Measurements from ENCODE around the gene SRP19.
"Not testable (repeated sequence)": the region's sequence is repeated elsewhere in the genome, so short reads cannot be mapped to it uniquely, and the experiment has no call there.

Gene SRP19

GRCh38 chr5:112876362-112876761 lies 15.3 kb downstream of the SRP19 start:
- no peak overlapping the region for H3K4me3 ChIP-seq (ENCODE audit: low read length)
- no peak overlapping the region for H3K9ac ChIP-seq (ENCODE audit: low read length)
- peaks cover 10% of the 10 kb centered on the region for H3K4me1 ChIP-seq (ENCODE audit: control insufficient read depth, insufficient read depth, low read length)
- no peaks in the 10 kb centered on the region for H3K9me3 ChIP-seq (ENCODE audit: control insufficient read depth, low read length)
- no peaks in the 10 kb centered on the region for H3K27me3 ChIP-seq (ENCODE audit: control insufficient read depth, insufficient read depth, low read length)
- no peaks in the 10 kb centered on the region for H3K36me3 ChIP-seq (ENCODE audit: control insufficient read depth, insufficient read depth, low read length)

- Histone ChIP-seq H3K4me1 (ENCODE audit: control insufficient read depth, insufficient read depth, low read length) (peaks cover 10% of the 10 kb centered on the region), H3K4me3 (ENCODE audit: low read length) (no peak overlapping the region), H3K27me3 (ENCODE audit: control insufficient read depth, insufficient read depth, low read length) (no peaks in the 10 kb centered on the region), H3K9ac (ENCODE audit: low read length) (no peak overlapping the region), H3K36me3 (ENCODE audit: control insufficient read depth, insufficient read depth, low read length) (no peaks in the 10 kb centered on the region), H3K9me3 (ENCODE audit: control insufficient read depth, low read length) (no peaks in the 10 kb centered on the region)
These were observed 17.0 kb downstream of the SRP19 start for GRCh38 chr5:112878101-112878500.

- Histone ChIP-seq H3K4me1 (ENCODE audit: control insufficient read depth, insufficient read depth, low read length) (peaks cover 10% of the 10 kb centered on the region), H3K9ac (ENCODE audit: low read length) (no peak overlapping the region), H3K36me3 (ENCODE audit: control insufficient read depth, insufficient read depth, low read length) (no peaks in the 10 kb centered on the region), H3K4me3 (ENCODE audit: low read length) (no peak overlapping the region), H3K27me3 (ENCODE audit: control insufficient read depth, insufficient read depth, low read length) (no peaks in the 10 kb centered on the region), H3K9me3 (ENCODE audit: control insufficient read depth, low read length) (no peaks in the 10 kb centered on the region)
These were observed 17.7 kb downstream of the SRP19 start for GRCh38 chr5:112878760-112879159.

- Histone ChIP-seq H3K9me3 (ENCODE audit: control insufficient read depth, low read length) (no peaks in the 10 kb centered on the region), H3K4me3 (ENCODE audit: low read length) (no peak overlapping the region), H3K4me1 (ENCODE audit: control insufficient read depth, insufficient read depth, low read length) (peaks cover 14% of the 10 kb centered on the region), H3K27me3 (ENCODE audit: control insufficient read depth, insufficient read depth, low read length) (no peaks in the 10 kb centered on the region), H3K36me3 (ENCODE audit: control insufficient read depth, insufficient read depth, low read length) (no peaks in the 10 kb centered on the region), H3K9ac (ENCODE audit: low read length) (no peak overlapping the region)
These were observed 19.3 kb downstream of the SRP19 start for GRCh38 chr5:112880219-112880964.

- Histone ChIP-seq H3K27me3 (ENCODE audit: control insufficient read depth, insufficient read depth, low read length) (no peaks in the 10 kb centered on the region), H3K36me3 (ENCODE audit: control insufficient read depth, insufficient read depth, low read length) (no peaks in the 10 kb centered on the region), H3K9me3 (ENCODE audit: control insufficient read depth, low read length) (no peaks in the 10 kb centered on the region), H3K9ac (ENCODE audit: low read length) (no peak overlapping the region), H3K4me1 (ENCODE audit: control insufficient read depth, insufficient read depth, low read length) (peaks cover 13% of the 10 kb centered on the region), H3K4me3 (ENCODE audit: low read length) (no peak overlapping the region)
These were observed 22.1 kb downstream of the SRP19 start for GRCh38 chr5:112883192-112883591.

- H3K9ac ChIP-seq (ENCODE audit: low read length), result no peak overlapping the region
- peaks cover 5% of the 10 kb centered on the region for H3K36me3 ChIP-seq (ENCODE audit: control insufficient read depth, insufficient read depth, low read length)
- no peaks in the 10 kb centered on the region for H3K9me3 ChIP-seq (ENCODE audit: control insufficient read depth, low read length)
These were observed 23.9 kb downstream of the SRP19 start for GRCh38 chr5:112885001-112885400.

GRCh38 chr5:112886975-112887374 lies 25.9 kb downstream of the SRP19 start:
- no peaks in the 10 kb centered on the region for H3K27me3 ChIP-seq (ENCODE audit: control insufficient read depth, insufficient read depth, low read length)
- H3K9me3 ChIP-seq (ENCODE audit: control insufficient read depth, low read length), result no peaks in the 10 kb centered on the region
- no peak overlapping the region for H3K9ac ChIP-seq (ENCODE audit: low read length)
- no peak overlapping the region for H3K4me3 ChIP-seq (ENCODE audit: low read length)
- H3K4me1 ChIP-seq (ENCODE audit: control insufficient read depth, insufficient read depth, low read length), result peaks cover 4% of the 10 kb centered on the region
- H3K36me3 ChIP-seq (ENCODE audit: control insufficient read depth, insufficient read depth, low read length), result peaks cover 5% of the 10 kb centered on the region

More at GRCh38 chr5:112885001-112885400, 23.9 kb downstream of the SRP19 start:
- peaks cover 4% of the 10 kb centered on the region for H3K4me1 ChIP-seq (ENCODE audit: control insufficient read depth, insufficient read depth, low read length)
- H3K4me3 ChIP-seq (ENCODE audit: low read length), result no peak overlapping the region
- no peaks in the 10 kb centered on the region for H3K27me3 ChIP-seq (ENCODE audit: control insufficient read depth, insufficient read depth, low read length)

GRCh38 chr5:112892066-112892465 lies 31.0 kb downstream of the SRP19 start:
- H3K9ac ChIP-seq (ENCODE audit: low read length); H3K27me3 ChIP-seq (ENCODE audit: control insufficient read depth, insufficient read depth, low read length); H3K36me3 ChIP-seq (ENCODE audit: control insufficient read depth, insufficient read depth, low read length); H3K4me1 ChIP-seq (ENCODE audit: control insufficient read depth, insufficient read depth, low read length); H3K9me3 ChIP-seq (ENCODE audit: control insufficient read depth, low read length); H3K4me3 ChIP-seq (ENCODE audit: low read length): not testable (repeated sequence)

GRCh38 chr5:112892776-112893175 lies 31.7 kb downstream of the SRP19 start:
- H3K27me3 ChIP-seq (ENCODE audit: control insufficient read depth, insufficient read depth, low read length), result no peaks in the 10 kb centered on the region
- H3K4me1 ChIP-seq (ENCODE audit: control insufficient read depth, insufficient read depth, low read length), result no peaks in the 10 kb centered on the region
- no peak overlapping the region for H3K9ac ChIP-seq (ENCODE audit: low read length)
- H3K9me3 ChIP-seq (ENCODE audit: control insufficient read depth, low read length), result no peaks in the 10 kb centered on the region
- H3K4me3 ChIP-seq (ENCODE audit: low read length), result no peak overlapping the region
- H3K36me3 ChIP-seq (ENCODE audit: control insufficient read depth, insufficient read depth, low read length), result peaks cover 5% of the 10 kb centered on the region

GRCh38 chr5:112895682-112896081 lies 34.6 kb downstream of the SRP19 start:
- H3K36me3 ChIP-seq (ENCODE audit: control insufficient read depth, insufficient read depth, low read length), result no peaks in the 10 kb centered on the region
- H3K9me3 ChIP-seq (ENCODE audit: control insufficient read depth, low read length), result no peaks in the 10 kb centered on the region
- no peak overlapping the region for H3K9ac ChIP-seq (ENCODE audit: low read length)
- H3K4me3 ChIP-seq (ENCODE audit: low read length), result no peak overlapping the region
- no peaks in the 10 kb centered on the region for H3K27me3 ChIP-seq (ENCODE audit: control insufficient read depth, insufficient read depth, low read length)
- no peaks in the 10 kb centered on the region for H3K4me1 ChIP-seq (ENCODE audit: control insufficient read depth, insufficient read depth, low read length)

- Histone ChIP-seq H3K9me3 (ENCODE audit: control insufficient read depth, low read length) (no peaks in the 10 kb centered on the region), H3K36me3 (ENCODE audit: control insufficient read depth, insufficient read depth, low read length) (no peaks in the 10 kb centered on the region), H3K4me3 (ENCODE audit: low read length) (no peak overlapping the region), H3K4me1 (ENCODE audit: control insufficient read depth, insufficient read depth, low read length) (no peaks in the 10 kb centered on the region), H3K27me3 (ENCODE audit: control insufficient read depth, insufficient read depth, low read length) (no peaks in the 10 kb centered on the region), H3K9ac (ENCODE audit: low read length) (no peak overlapping the region)
These were observed 41.5 kb downstream of the SRP19 start for GRCh38 chr5:112902561-112902960.

- not testable (repeated sequence) for H3K4me1 ChIP-seq (ENCODE audit: control insufficient read depth, insufficient read depth, low read length); H3K9ac ChIP-seq (ENCODE audit: low read length); H3K27me3 ChIP-seq (ENCODE audit: control insufficient read depth, insufficient read depth, low read length); H3K9me3 ChIP-seq (ENCODE audit: control insufficient read depth, low read length); H3K36me3 ChIP-seq (ENCODE audit: control insufficient read depth, insufficient read depth, low read length); H3K4me3 ChIP-seq (ENCODE audit: low read length)
These were observed 43.9 kb downstream of the SRP19 start for GRCh38 chr5:112904996-112905395.

GRCh38 chr5:112906637-112907036 lies 45.5 kb downstream of the SRP19 start:
- Histone ChIP-seq H3K36me3 (ENCODE audit: control insufficient read depth, insufficient read depth, low read length) (no peaks in the 10 kb centered on the region), H3K4me1 (ENCODE audit: control insufficient read depth, insufficient read depth, low read length) (no peaks in the 10 kb centered on the region), H3K4me3 (ENCODE audit: low read length) (no peak overlapping the region), H3K9me3 (ENCODE audit: control insufficient read depth, low read length) (no peaks in the 10 kb centered on the region), H3K27me3 (ENCODE audit: control insufficient read depth, insufficient read depth, low read length) (no peaks in the 10 kb centered on the region), H3K9ac (ENCODE audit: low read length) (no peak overlapping the region)

All from mucosa of stomach (tissue), 1 donor.